Left ventricle myocardium superior (tissue), 1 donor: ENCODE results near the gene PRKCG. TPM values are rescaled to one million over a fixed set of nuclear protein-coding genes. Genes with fewer than 3 reads are reported as not detected.

Experiments used
- ATAC-seq: fragments of 200-7000 bp; cut with Tn5 transposase; one replicate; pipeline ENCODE4 v1.9.1; 2020; ENCODE audit warnings: mild to moderate bottlenecking, moderate library complexity
- DNase-seq: peaks from one replicate; pipeline ENCODE4 v3.0.0-alpha.2; 2020
- intact Hi-C: fragments of 100-400 bp; cut with micrococcal nuclease; formaldehyde crosslinking; loops from one replicate; pipeline ENCODE4 v1.11.0; 2022
- total RNA-seq: library from RNA; stranded (reverse); fragmentation: NEBNext Ultra II Directional; extraction: Animal tissue kit (Norgen Biotek cat#: 25700); gene quantifications from one replicate; pipeline ENCODE4 v1.2.1, GENCODE V29; 2021
- donor health status: DM: no; HTN: yes; CAD: no; lungs with severe emphysema.

The PRKCG gene
- total RNA-seq, 1 donor from 2014 or later, result not detected

- intact Hi-C loops, result no loop called here
- DNase-seq, result no peak
- no peak for ATAC-seq
Measured at GRCh38 chr19:53892301-53892980, 10.4 kb downstream of the PRKCG start.

- intact Hi-C loops, result no loop called here
- DNase-seq (no peak), ATAC-seq (no peak)
Measured at GRCh38 chr19:53892981-53893325, 11.0 kb downstream of the PRKCG start.

GRCh38 chr19:53894707-53895106 lies 12.7 kb downstream of the PRKCG start:
- no peak for DNase-seq
- intact Hi-C loops, result no loop called here
- no peak for ATAC-seq

GRCh38 chr19:53896682-53897081 lies 14.7 kb downstream of the PRKCG start:
- DNase-seq (no peak), ATAC-seq (no peak)
- intact Hi-C loops, result no loop called here

GRCh38 chr19:53897459-53897858 lies 15.5 kb downstream of the PRKCG start:
- DNase-seq (no peak), ATAC-seq (no peak)
- intact Hi-C loops, result no loop called here

GRCh38 chr19:53898166-53898565 lies 16.2 kb downstream of the PRKCG start:
- DNase-seq (no peak), ATAC-seq (no peak)
- intact Hi-C loops, result no loop called here

GRCh38 chr19:53898636-53899341 lies 16.8 kb downstream of the PRKCG start:
- DNase-seq, result no peak
- no peak for ATAC-seq
- intact Hi-C loops, result no loop called here

- ATAC-seq, result no peak
- intact Hi-C loops, result no loop called here
- DNase-seq, result no peak
Measured at GRCh38 chr19:53900191-53900860, 18.3 kb downstream of the PRKCG start.

- intact Hi-C loops, result no loop called here
- no peak for ATAC-seq
Measured at GRCh38 chr19:53903055-53903680, 21.2 kb downstream of the PRKCG start.

GRCh38 chr19:53904909-53905308 lies 22.9 kb downstream of the PRKCG start:
- no peak for DNase-seq
- ATAC-seq, result no peak
- intact Hi-C loops, result no loop called here

More at GRCh38 chr19:53903055-53903680, 21.2 kb downstream of the PRKCG start:
- no peak for DNase-seq

- intact Hi-C loops, result no loop called here
- DNase-seq (no peak), ATAC-seq (no peak)
Measured at GRCh38 chr19:53905787-53906186, 23.8 kb downstream of the PRKCG start.

GRCh38 chr19:53906211-53907192 lies 24.5 kb downstream of the PRKCG start:
- DNase-seq (peak; percentile 66), ATAC-seq (peak; percentile 55)
- intact Hi-C loops, result no loop called here

GRCh38 chr19:53907193-53907581 lies 25.2 kb downstream of the PRKCG start:
- DNase-seq, result no peak
- ATAC-seq, result no peak
- intact Hi-C loops, result no loop called here

GRCh38 chr19:53907690-53908089 lies 25.7 kb downstream of the PRKCG start:
- intact Hi-C loops, result no loop called here
- no peak for ATAC-seq
- DNase-seq, result no peak

GRCh38 chr19:53908106-53908934 lies 26.3 kb downstream of the PRKCG start:
- peak; percentile 61 for ATAC-seq
- DNase-seq, result peak; percentile 37
- intact Hi-C loops, result no loop called here

- intact Hi-C loops, result no loop called here
- ATAC-seq, result no peak
- no peak for DNase-seq
Measured at GRCh38 chr19:53908935-53909415, 27.0 kb downstream of the PRKCG start, which contains the start of gene CACNG7. CACNG7 (plus strand) TSS chr19:53909278; CDS start chr19:53912832, 3,554 bp downstream.

GRCh38 chr19:53909471-53910169 lies 27.6 kb downstream of the PRKCG start:
- ATAC-seq, result no peak

More at GRCh38 chr19:53909471-53910169, 27.6 kb downstream of the PRKCG start:
- no peak for DNase-seq
- intact Hi-C loops, result loop anchor here (10.0 kb wide), 1 partner anchor 115 kb away; no protein-coding TSS in a partner anchor
